Measurements from ENCODE around the gene NT5DC3.
"Not testable (repeated sequence)": the region's sequence is repeated elsewhere in the genome, so short reads cannot be mapped to it uniquely, and the experiment has no call there.

NT5DC3 gene

DNA sequence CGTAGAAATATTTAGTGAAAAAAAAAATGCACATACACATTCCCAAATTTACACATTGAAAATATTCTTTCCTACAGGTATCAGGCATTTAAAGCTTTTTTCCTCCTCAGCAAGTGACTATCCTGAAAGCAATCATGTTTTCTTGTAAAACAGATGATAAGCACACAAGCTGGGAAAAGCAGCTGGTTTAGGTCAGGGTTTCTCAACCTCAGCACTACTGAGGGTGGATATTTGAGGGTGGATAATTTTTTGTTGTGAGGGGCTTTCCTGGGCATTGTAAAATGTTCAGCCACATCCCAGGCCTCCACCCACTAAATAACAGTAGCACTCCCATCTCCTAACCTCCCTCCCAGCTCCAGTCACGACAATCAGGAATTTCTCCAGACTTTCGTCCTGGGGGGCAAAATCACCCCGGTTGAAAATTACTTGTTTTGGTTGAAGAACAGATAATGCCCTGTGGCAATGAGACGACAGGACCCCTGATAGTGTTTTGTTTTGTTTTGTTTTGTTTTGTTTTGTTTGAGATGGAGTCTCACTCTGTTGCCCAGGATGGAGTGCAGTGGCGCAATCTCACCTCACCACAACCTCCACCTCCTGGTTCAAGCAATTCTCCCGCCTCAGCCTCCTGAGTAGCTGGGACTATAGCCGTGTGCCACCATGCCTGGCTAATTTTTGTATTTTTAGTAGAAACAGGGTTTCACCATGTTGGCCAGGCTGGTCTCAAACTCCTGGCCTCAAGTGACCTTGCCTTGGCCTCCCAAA lies 15.0 kb upstream of the NT5DC3 start:
- no peak for DNase-seq (ENCODE audit: low spot score)

DNA sequence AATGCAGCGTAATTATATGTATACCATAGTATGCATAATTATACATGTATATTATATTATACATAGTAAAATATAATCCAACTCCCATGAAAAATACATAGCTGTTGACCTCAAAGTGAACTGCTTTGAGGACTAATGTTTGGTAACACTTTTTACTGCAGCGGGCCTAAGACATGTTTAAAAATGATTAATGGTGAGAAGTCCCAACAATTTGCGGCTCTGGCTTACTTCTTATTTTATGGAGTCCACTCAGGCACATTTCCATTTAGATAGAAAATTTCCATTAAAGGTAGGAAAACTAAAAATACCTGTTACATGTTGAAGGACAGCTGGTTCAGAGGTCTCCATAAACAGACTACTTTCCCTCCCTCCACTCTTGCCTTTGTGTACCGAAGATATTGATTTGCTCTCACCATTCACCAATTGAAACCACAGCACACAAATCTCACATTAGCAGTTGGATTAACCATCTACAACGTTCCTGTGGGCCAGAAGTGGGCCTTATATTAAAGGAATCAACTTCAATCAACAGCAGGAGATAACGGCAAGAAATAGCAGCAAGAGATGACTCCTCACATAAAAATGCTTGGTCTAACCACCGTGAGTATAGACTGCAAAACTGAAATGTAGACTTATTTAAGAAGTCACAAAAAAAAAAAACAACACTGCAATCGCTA lies 14.1 kb upstream of the NT5DC3 start:
- no peak for DNase-seq (ENCODE audit: low spot score)

- DNase-seq (ENCODE audit: low spot score) = no peak
Measured at GRCh38 chr12:103854372-103854973, 13.4 kb upstream of the NT5DC3 start.

DNA sequence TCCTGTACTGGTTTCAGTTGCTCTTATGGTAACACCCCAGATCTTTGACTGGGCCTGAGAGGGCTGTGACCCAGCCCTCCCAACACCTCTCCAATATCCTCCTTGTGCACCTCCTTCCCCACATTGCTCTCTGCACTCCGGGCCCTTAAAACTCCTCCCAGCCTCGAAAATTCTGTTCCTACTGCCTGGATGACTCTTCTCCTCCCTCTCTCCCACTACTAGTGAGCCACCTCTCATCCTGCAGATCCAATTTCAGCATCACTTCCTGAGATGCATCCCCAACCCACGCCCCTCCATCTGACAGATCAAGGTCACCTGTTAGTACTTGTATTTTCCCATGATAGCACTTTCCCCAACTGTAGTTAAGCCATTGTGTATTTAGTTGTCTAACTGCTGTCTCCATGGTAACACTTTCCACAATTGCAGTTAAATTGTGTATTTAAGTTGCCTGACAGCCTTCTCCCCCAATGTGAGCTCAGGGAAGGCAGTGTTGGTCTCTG lies 11.5 kb upstream of the NT5DC3 start:
- no peak for DNase-seq (ENCODE audit: low spot score)

GRCh38 chr12:103851127-103851526 lies 10.1 kb upstream of the NT5DC3 start:
- DNase-seq (ENCODE audit: low spot score) = no peak

GRCh38 chr12:103850429-103850828 lies 9.4 kb upstream of the NT5DC3 start:
- no peak for DNase-seq (ENCODE audit: low spot score)

- no peak for DNase-seq (ENCODE audit: low spot score)
Measured at GRCh38 chr12:103848917-103849491, 8.0 kb upstream of the NT5DC3 start.

- DNase-seq (ENCODE audit: low spot score) = no peak
Measured at GRCh38 chr12:103848143-103848542, 7.1 kb upstream of the NT5DC3 start.

DNA sequence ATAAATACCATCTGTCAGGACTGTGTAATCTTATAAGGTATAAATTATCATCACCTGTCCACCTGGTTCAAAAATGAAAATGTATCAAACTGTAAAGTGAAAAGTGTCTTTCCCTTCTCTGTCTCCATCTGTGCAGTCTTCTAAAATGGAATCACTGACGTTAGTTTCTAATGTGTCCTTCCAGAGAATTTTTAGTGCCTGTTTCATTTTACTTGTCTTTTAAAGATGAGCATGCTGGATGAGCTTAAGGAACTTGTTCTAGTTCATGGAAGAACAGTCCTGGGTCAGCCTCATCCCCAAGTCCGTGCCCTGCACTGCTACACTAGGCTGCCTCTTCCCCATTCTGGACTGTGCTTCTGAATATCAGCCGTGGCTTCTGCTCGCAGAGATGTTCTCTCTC lies 5.4 kb upstream of the NT5DC3 start:
- DNase-seq (ENCODE audit: low spot score) = no peak

DNA sequence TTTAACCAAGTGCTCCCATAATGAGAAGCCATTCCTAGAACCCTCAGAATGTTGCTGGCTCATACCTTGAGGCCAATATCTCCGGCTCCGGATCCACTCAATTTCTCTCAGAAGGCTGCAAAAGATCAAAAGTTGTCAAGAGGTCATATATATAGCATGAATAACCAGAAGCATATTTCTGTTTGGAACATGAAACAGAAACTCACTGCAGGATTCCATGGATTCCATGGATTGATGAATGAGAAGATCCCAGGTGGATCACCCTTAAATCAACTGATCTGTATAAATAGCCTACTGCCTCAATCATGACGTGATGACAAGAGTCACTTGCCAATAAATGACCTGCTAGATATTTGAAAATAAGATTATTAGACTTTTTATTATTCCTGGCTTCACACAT lies 3.3 kb upstream of the NT5DC3 start:
- DNase-seq (ENCODE audit: low spot score) = no peak

GRCh38 chr12:103841690-103842584 lies 903 bp upstream of the NT5DC3 start:
- DNase-seq (ENCODE audit: low spot score) = peak; percentile 39

- DNase-seq (ENCODE audit: low spot score) = no peak
Measured at GRCh38 chr12:103840462-103840875, 565 bp downstream of the NT5DC3 start.

DNA sequence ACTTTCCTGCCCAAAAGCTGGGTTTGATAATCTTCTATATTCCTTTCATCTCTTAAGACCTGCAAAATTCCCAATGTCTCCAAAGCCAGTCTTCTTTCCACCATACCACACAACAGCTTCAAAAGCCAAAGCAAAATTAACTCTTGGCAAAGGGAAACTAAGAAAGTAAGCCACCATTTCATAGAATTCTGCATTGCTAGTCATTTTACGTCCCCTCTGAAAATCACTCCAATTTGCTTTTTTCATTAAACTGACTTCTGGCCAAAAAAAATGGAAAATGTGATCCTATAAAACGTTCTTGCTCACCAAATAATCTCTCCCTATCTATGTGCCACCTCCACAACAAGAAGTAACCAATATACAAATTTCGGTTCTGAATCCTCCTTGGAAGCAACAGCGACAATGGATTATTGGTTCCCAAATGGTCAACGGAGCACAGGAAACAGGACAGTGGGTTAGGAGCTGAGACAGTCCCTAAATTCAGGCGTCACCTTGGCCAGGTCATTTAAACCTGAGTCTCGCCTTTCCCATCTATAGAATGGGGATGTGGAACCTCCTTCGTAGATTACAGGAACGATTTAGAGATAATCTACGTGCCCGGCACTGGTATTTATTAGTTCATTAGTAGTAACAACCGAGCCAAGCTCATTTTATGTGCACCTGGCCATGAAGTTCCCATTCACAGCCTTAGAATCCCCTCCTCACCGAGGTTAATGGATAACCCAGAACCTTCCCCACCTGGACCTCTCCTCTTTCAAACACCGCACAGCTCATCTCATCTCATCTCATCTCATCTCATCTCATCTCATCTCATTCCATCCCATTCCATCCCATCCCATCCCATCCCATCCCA lies 1.2 kb downstream of the NT5DC3 start:
- DNase-seq (ENCODE audit: low spot score) = no peak

DNA sequence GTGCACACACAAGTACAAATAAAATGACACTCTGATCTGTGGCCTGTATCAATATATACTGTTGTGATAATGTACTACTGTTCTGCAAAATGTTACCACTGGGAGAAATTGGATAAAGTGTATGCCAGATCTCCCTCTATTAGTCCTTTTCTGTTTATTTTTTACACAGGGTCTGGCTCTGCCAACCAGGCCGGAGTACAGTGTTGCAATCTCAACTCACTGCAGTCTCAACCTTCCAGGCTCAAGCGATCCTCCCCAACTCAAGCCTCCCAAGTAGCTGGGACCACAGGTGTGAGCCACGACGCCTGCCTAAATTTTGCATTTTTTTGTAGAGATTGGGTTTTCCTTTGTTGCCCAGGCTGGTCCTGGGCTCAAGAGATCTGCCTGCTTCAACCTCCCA lies 1.9 kb downstream of the NT5DC3 start:
- DNase-seq (ENCODE audit: low spot score) = no peak

GRCh38 chr12:103838254-103838914 lies 2.6 kb downstream of the NT5DC3 start:
- no peak for DNase-seq (ENCODE audit: low spot score)

DNA sequence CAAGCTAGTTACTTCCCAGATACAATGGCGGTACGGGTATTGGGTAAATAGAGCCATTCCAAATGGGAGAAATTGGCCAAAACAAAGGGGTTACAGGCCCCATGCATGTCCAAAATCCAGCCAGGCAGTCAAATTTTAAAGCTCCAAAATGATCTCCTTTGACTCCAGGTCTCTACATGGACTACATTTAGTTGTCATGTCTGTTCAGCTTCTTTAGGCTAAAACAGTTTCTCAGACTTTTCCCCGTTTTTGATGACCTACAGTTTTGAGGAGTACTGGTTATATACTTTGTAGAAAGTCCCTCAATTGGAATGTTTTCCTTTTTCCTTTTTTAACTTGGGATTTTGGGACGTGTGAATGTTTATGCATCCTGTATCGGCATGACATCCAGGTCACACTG lies 4.7 kb downstream of the NT5DC3 start:
- no peak for DNase-seq (ENCODE audit: low spot score)

DNA sequence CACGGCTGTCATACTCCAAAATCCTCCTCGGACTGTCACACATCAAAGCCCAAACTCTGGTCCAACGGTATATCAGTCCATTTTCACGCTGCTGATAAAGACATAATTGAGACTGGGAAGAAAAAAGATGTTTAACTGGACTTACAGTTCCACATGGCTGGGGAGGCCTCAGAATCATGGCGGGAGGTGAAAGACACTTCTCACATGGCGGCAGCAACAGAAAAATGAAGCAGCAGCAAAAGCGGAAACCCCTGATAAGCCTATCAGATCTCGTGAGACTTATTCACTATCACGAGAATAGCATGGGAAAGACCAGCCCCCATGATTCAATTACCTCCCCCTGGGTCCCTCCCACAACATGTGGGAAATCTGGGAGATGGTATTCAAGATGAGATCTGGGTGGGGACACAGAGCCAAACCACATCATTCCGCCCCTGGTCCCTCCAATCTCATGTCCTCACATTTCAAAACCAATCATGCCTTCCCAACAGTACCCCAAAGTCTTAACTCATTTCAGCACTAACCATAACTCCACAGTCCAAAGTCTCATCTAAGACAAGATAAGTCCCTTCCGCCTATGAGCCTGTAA lies 5.2 kb downstream of the NT5DC3 start:
- not testable (repeated sequence) for DNase-seq (ENCODE audit: low spot score)

GRCh38 chr12:103834942-103835341 lies 6.1 kb downstream of the NT5DC3 start:
- DNase-seq (ENCODE audit: low spot score) = no peak

- DNase-seq (ENCODE audit: low spot score) = no peak
Measured at GRCh38 chr12:103833891-103834290, 7.1 kb downstream of the NT5DC3 start.
